GM18502 (cell line): Measurements from ENCODE around the gene CCL26.
"Not testable (repeated sequence)": the region's sequence is repeated elsewhere in the genome, so short reads cannot be mapped to it uniquely, and the experiment has no call there.

Experiments used
- ATAC-seq: cut with Tn5 transposase; IDR thresholded peaks from one replicate; pipeline ENCODE4 v1.9.1; 2021; ENCODE audit warnings: mild to moderate bottlenecking; ENCODE audit not compliant: unreplicated experiment, poor library complexity

Gene CCL26

GRCh38 chr7:75793676-75794075, 21.7 kb upstream of the CCL26 start:
- no peak for ATAC-seq

- not testable (repeated sequence) for ATAC-seq
These were observed 20.6 kb upstream of the CCL26 start for GRCh38 chr7:75792567-75792966.

- ATAC-seq: no peak
These were observed 17.4 kb upstream of the CCL26 start for GRCh38 chr7:75789361-75789924.

- not testable (repeated sequence) for ATAC-seq
These were observed 16.3 kb upstream of the CCL26 start for GRCh38 chr7:75788154-75788847.

- not testable (repeated sequence) for ATAC-seq
These were observed 11.0 kb upstream of the CCL26 start for GRCh38 chr7:75783058-75783457.

- not testable (repeated sequence) for ATAC-seq
These were observed 8.7 kb upstream of the CCL26 start for GRCh38 chr7:75780647-75781273.

GRCh38 chr7:75779516-75779915, 7.5 kb upstream of the CCL26 start:
- not testable (repeated sequence) for ATAC-seq

GRCh38 chr7:75779035-75779434, 7.0 kb upstream of the CCL26 start:
- not testable (repeated sequence) for ATAC-seq

- no peak for ATAC-seq
These were observed 4.4 kb upstream of the CCL26 start for GRCh38 chr7:75776295-75776971.

GRCh38 chr7:75773958-75774357, 1.9 kb upstream of the CCL26 start:
- not testable (repeated sequence) for ATAC-seq

- ATAC-seq: no peak
These were observed 787 bp downstream of the CCL26 start for GRCh38 chr7:75771224-75771623.

- ATAC-seq: no peak
These were observed 9.6 kb downstream of the CCL26 start for GRCh38 chr7:75762350-75762917.

GRCh38 chr7:75761801-75762200, 10.2 kb downstream of the CCL26 start:
- ATAC-seq: not testable (repeated sequence)

- ATAC-seq: no peak
These were observed 13.5 kb downstream of the CCL26 start for GRCh38 chr7:75758491-75758890.

- ATAC-seq: no peak
These were observed 14.2 kb downstream of the CCL26 start for GRCh38 chr7:75757860-75758259.

GRCh38 chr7:75756991-75757676, 14.9 kb downstream of the CCL26 start:
- ATAC-seq: no peak

- no peak for ATAC-seq
These were observed 15.6 kb downstream of the CCL26 start for GRCh38 chr7:75756206-75756990.

GRCh38 chr7:75743455-75743859, 28.6 kb downstream of the CCL26 start:
- no peak for ATAC-seq

- no peak for ATAC-seq
These were observed 31.0 kb downstream of the CCL26 start for GRCh38 chr7:75740846-75741497.
